Measurements from ENCODE around the gene P2RX2.

Gene P2RX2

DNA sequence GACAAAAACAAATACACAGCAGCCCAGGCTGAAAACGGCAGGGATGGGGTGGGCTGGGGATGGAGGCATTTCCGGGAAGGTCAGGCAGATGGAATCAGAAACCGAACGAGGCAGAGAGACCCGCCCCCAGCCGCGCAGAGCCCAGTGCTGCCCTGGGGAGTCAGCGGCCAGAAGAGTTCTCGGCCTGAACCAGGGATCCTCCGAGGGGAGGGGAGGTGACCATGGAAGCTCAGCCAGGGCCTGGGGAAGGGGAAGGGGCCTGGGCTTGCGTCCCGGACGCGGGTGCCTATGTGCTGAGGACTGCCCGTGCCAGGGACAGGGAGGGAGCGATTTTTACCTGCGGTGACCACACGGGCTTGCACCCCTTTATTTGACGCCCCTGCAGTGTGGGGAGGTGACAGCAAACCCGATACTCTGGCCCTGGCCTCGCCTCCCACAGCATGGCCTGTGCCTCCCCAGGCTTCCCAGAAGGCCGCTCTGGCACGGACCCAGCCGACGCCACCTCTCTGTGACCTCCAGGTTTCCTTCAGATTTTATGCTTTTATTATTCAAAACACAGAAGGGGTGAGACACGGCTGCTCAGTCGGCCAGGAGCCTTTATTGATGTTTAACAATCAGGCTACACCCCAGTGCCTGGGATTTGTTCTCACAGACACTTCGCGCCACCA lies 15.9 kb upstream of the P2RX2 start:
- in situ Hi-C loops (cut with HindIII; ENCODE audit: low sequenced_read_pairs): loop anchor here (25.0 kb wide), 1 partner anchor 190 kb away; no protein-coding TSS in a partner anchor

DNA sequence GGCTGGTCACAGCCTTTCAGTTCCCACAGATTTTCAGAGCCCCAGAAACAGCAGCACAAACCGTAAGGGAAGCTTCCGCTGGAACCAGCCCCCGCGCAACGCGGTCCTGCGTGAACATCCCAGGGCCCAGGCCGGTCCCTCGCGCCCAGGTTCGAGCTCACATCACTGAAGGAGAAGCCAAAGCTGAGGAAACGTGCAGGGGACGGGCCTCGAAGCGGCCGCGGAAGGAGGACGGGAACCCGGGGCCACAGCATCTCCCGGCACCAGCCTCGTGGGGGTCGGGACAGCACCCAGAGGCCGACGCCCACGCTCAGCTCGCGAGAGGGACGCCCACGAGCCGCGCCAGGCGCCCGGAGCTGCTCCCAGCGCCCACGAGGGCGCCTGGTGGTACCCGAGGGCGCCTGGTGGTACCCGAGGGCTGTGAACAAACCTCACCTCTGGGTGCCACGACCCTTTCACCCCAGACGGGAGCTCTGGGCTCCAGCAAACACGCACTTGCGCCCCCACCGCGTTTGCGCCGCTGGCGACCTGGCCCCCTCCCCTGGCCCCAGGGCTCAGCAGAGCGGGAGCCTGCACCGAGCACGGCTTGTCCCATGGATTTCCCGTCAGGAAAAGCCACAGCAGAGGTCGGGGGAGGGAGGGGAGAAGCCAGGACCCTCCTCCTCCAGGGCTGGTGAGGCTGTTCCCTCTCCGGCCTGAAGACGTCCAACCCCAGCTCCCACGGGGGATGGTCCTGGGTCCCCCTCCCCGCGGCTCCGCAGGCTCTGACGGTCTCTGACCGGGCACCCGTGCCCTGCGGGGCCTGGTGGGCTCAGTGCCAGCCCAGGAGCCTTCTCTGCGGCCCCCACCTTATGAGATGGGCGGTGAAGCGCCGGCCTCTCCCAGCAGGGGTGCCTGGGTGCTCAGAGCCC lies 15.1 kb upstream of the P2RX2 start:
- in situ Hi-C loops (cut with HindIII; ENCODE audit: low sequenced_read_pairs): loop anchor here (25.0 kb wide), 1 partner anchor 191 kb away; no protein-coding TSS in a partner anchor

GRCh38 chr12:132604151-132604618 lies 14.4 kb upstream of the P2RX2 start:
- in situ Hi-C loops (cut with HindIII; ENCODE audit: low sequenced_read_pairs): loop anchor here (25.0 kb wide), 1 partner anchor 192 kb away; no protein-coding TSS in a partner anchor

DNA sequence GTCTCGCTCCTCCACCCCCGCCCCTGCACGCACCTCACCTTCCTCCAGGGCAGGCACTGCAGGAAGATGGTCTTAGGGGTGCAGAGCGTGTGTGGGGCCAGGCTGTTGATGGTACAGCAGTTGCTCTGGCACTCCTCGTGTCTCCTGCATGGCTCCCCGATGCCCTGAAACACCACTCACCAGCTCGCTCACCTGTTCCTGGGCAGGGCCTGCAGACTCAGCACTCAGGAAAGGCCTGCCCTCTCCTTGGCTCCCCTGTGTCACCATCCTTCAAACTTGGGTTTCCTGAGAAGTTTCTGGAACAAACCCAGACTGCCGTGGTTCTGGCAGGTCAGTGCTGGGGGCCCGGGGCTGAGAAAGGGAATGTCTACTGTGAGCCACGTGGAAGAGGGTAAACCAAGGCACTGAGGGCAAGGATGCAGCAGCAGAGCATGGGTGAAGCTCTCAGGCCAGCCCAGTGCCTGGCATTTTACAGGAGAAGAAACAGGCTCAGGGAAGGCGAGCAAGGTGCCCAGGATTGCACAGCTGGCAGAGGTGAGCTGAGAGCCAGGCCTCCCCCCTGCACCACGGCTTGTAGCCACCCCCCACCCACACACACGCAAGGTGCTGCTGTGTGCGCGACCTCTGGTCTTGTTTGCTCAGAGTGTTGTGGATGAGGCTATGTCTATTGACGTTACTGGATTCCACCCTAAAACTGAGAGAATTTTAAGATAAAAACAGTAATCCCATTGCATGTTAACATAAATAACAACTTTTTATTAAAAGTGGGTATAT lies 13.7 kb upstream of the P2RX2 start:
- in situ Hi-C loops (cut with HindIII; ENCODE audit: low sequenced_read_pairs): loop anchor here (25.0 kb wide), 1 partner anchor 193 kb away; no protein-coding TSS in a partner anchor

DNA sequence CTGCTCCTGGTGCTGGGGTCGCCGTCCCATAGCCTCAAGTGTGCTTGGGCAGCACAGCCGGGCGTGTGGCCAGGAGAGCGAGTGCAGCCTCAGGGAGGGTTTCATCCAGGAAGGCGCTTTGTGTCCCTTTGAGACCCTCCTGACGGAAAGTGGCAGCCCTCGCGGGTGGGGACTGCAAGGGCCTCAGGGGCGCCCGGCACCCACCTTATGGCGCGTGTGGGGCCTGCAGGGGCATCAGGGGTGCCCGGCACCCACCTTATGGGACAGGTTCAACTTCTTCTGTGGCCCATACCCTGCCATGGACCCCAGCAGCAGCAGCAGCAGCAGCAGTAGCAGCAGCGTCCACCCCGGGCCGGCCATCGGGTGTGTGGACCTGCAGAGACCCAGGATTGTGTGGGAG lies 12.7 kb upstream of the P2RX2 start:
- in situ Hi-C loops (cut with HindIII; ENCODE audit: low sequenced_read_pairs): loop anchor here (25.0 kb wide), 1 partner anchor 194 kb away; no protein-coding TSS in a partner anchor

GRCh38 chr12:132606466-132606865 lies 12.1 kb upstream of the P2RX2 start:
- in situ Hi-C loops (cut with HindIII; ENCODE audit: low sequenced_read_pairs): loop anchor here (25.0 kb wide), 1 partner anchor 194 kb away; no protein-coding TSS in a partner anchor

GRCh38 chr12:132606927-132607326 lies 11.6 kb upstream of the P2RX2 start:
- in situ Hi-C loops (cut with HindIII; ENCODE audit: low sequenced_read_pairs): loop anchor here (25.0 kb wide), 1 partner anchor 195 kb away; no protein-coding TSS in a partner anchor

- in situ Hi-C loops (cut with HindIII; ENCODE audit: low sequenced_read_pairs): loop anchor here (25.0 kb wide), 1 partner anchor 196 kb away; no protein-coding TSS in a partner anchor
Observed at GRCh38 chr12:132608231-132609171, 10.1 kb upstream of the P2RX2 start.

DNA sequence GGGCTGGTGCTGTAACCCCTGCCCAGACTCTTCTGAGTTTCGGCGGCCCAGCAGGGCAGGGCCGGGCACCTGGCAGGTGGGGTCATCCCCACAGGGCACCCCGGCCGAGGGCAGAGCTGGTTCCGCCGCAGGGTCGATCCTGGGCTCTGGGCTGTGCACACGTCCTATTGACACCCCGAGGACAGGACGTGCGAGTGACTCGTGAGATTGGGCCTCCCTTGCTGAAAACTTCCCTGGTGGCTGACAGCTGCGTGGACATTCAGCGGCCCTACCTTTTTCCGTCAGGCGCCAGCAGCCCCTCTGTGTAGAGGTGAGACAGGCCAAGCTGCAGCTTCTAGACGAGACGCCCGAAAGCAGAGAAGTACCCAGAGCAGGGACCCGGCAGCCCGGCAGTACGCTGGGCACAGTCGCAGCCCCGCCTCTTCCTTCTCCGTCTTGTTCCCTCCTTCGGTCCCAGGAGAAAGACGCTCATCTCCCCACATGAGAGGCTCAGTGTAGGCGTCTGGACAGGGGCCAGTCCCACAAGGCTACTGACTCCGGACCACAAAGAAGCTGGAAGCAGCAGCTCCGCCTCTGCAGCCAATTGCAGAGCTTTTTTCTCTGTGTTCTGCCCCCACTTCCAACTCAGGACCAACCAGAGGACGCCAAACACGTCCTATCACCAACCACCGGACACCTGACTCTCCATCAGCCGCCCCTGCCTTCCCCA lies 8.4 kb upstream of the P2RX2 start, which contains the start of gene LRCOL1:
LRCOL1 (minus strand) TSS at position 532 of the 709 bp plus-strand sequence. CDS start 4,331 bp downstream, outside the sequence.
- in situ Hi-C loops (cut with HindIII; ENCODE audit: low sequenced_read_pairs): loop anchor here (25.0 kb wide), 1 partner anchor 198 kb away; no protein-coding TSS in a partner anchor

DNA sequence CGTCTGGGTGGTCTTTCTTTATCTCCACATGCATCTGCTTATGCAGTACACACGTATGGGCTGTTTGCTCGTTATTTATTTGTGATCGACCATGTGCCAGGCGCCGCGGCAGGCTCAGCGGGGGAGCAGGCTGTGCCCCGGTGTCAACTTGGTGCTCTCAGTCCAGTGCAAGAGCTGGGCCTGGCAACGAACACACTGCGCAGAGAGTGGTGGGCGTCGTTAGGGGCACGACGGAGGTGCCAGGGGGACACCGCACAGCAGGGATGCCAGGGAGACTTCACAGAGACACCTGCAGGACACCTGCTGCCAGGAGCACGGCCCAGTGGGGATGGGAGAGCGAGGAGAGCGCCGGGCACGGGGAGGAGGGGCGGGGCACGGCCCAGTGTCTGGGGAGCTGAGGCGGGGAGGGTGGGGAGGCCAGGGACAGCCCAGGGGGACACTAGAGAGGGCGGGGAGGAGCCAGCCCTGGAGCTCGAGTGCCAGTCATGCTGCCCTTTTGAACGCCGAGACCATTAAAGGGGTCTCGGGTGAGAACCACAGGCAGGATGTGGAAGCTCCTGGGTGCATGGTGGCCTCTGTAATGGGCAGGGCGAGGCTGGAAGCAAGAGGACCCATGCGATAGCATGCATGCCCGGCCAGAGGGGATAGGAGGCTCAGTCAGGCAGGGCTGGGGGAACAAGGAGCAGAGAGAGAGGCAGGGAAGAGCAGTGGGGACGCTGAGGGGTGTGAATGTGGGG lies 7.5 kb upstream of the P2RX2 start:
- in situ Hi-C loops (cut with HindIII; ENCODE audit: low sequenced_read_pairs): loop anchor here (25.0 kb wide), 1 partner anchor 199 kb away; no protein-coding TSS in a partner anchor

- in situ Hi-C loops (cut with HindIII; ENCODE audit: low sequenced_read_pairs): loop anchor here (25.0 kb wide), 1 partner anchor 199 kb away; no protein-coding TSS in a partner anchor
Observed at GRCh38 chr12:132611620-132612019, 7.0 kb upstream of the P2RX2 start.

DNA sequence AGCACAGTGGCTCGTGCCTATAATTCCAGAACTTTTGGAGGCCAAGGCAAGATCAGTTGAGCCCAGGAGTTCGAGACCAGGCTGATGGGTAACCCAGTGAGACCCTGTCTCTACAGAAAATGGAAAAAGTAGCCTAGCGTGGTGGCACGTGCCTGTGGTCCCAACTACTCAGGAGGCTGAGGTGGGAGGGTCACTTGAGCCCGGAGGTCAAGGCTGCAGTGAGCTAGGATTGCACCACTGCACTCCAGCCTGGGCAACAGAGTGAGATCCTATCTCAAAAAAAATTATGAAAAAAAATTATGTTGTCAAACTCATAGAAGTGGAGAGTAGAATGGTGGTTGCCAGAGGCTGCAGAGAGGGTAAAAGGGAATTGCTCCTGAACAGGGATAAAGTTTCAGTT lies 4.5 kb upstream of the P2RX2 start:
- in situ Hi-C loops (cut with HindIII; ENCODE audit: low sequenced_read_pairs): loop anchor here (25.0 kb wide), 1 partner anchor 202 kb away; no protein-coding TSS in a partner anchor

DNA sequence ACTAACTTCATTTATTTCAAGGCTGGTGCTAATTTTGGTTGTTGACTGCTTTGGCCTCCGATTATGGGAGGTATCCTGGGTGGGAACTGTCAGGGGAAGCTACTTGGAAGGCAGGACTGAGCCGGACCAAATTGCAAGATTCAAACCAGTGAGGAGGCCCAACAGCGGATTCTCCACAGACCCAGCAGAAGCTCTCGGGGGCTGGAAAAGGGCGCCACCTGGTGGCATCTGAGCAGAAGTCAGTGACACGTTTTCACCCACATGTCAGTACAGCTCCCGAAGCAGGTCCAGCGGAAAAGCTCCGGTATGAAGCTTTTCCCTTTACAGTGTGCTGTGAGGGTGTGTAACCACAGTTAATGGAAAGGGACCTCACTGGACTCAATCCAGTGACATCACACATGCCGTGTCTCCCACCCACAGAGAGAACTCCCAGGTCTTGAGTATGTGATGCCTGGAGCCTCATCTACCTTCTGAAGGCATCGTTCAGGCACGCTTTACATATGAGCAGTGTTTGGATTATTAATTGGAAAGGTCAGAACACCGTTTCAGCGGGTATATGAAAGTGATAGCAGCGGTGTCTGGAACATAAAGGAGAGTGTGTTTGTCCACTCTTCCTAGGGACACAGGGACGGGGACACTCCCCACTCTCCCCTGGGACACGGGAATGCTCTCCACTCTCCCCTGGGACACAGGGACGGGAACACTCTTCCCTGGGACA lies 3.6 kb upstream of the P2RX2 start:
- in situ Hi-C loops (cut with HindIII; ENCODE audit: low sequenced_read_pairs): loop anchor here (25.0 kb wide), 1 partner anchor 203 kb away; no protein-coding TSS in a partner anchor

DNA sequence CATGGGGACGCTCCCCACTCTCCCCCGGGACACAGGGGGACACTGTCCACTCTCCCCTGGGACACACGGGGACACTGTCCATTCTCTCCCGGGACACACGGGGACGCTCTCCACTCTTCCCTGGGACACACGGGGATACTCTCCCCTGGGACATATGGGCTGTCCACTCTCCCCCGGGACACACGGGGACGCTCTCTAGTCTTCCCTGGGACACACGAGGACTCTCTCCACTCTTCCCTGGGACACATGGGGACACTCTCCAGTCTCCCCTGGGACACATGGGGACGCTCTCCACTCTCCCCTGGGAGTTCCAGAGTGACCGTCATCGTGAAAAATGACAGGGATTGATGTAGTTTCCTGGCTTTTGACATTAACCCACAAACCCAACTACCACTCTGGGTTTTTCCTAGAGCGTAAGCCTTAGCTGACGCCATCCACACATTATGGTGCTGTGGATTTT lies 3.0 kb upstream of the P2RX2 start:
- in situ Hi-C loops (cut with HindIII; ENCODE audit: low sequenced_read_pairs): loop anchor here (25.0 kb wide), 1 partner anchor 203 kb away; no protein-coding TSS in a partner anchor

DNA sequence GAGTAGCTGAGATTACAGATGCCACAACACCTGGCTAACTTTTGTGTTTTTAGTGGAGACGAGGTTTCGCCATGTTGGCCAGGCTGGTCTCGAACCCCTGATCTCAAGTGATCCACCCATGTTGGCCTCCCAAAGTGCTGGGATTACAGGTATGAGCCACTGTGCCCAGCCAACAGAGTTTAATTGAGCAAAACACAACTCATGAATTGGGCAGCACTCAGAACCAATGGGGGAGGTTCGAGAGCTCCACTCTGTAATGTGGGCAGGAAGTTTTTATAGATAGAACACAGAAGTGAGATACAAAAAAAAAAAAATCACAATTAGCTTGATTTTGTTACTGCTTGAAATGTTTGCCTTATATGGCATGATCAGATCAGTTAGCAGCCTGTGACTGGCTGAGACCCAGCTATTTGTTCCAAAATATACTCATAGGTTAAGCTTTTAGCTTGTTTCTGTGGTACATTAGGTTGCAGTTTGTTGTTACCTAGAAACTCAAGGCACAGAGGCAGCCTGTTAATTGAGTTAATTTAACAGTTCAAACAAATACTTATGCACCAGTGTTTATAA lies 1.4 kb upstream of the P2RX2 start:
- in situ Hi-C loops (cut with HindIII; ENCODE audit: low sequenced_read_pairs): loop anchor here (25.0 kb wide), 1 partner anchor 205 kb away; no protein-coding TSS in a partner anchor
